ENCODE measurements around the gene CRIP2. TPM values are rescaled to one million over a fixed set of nuclear protein-coding genes. Genes with fewer than 3 reads are reported as not detected.

The CRIP2 gene
- total and polyA plus RNA-seq, 2 of the 8 experiments (the other 6 are each of a cell fraction or from before 2014, with no cell fraction given): 4.2 to 13.5 TPM

DNA sequence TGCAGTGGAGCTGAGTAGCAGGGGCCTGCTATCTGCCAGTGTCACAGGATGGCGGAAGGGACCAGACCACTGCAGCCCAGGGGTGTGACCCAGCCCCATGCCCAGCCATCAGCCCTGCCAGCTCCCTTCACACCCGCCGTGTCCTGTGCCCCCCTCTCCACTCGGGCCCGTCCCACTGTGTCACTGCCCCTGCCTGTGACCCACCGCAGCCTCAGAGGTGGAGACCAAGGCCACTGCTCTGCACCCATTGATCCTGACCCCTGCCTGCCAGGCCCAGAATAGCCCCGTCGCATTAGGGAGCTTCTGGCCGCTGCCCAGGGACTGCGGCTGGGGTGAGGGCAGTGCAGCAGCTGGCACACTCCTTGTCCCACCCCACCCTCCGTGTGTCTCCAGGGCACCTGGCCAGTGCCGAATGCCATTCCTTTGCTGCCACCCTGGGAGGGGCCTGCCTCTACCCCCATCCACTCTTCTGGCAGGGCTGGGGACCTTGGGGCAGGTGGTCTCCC, 2.1 kb upstream of the CRIP2 start:
- H3K4ac ChIP-seq (replicated peaks; ENCODE audit: insufficient read length, low read depth, low read length): no peak overlapping the region
- H2BK15ac ChIP-seq (ENCODE audit: low read length): no peak overlapping the region
- no peak overlapping the region for H3K23ac ChIP-seq (ENCODE audit: insufficient read length)
- H3K27ac ChIP-seq (ENCODE audit: low read depth, low read length): no peak overlapping the region
- 0 out of 2 replicates have a peak overlapping the region, but pooled peaks have one; percentile 35 for H2BK5ac ChIP-seq (ENCODE audit: low read depth, low read length)
- 83% methylated on average over 12 of the region's 12 CpGs; no CpG with 5 or more reads in 1 of the 2 experiments for WGBS, 2 experiments (ENCODE audit: extremely low coverage in 1 of 2, insufficient coverage in 1 of 2, insufficient read length in 1 of 2, insufficient replicate concordance in 2 of 2, low coverage in 1 of 2, low lambda C conversion rate in 2 of 2, missing lambda C conversion rate in 1 of 2)
- peaks cover 0 to 32% (median 19%) of the 10 kb centered on the region in 4 experiments; a peak in 6 of 7 replicates for H3K4me1 ChIP-seq (replicated peaks in 1 of 4; ENCODE audit: control insufficient read depth in 3 of 4, insufficient read depth in 4 of 4, low read length in 3 of 4)
- no peak for FAIRE-seq
- peaks cover 14% of the 10 kb centered on the region; the same call in 1 of the 2 replicates for H3K23me2 ChIP-seq (ENCODE audit: low read depth, low read length)
- H3K79me1 ChIP-seq (ENCODE audit: low read depth, low read length): no peaks in the 10 kb centered on the region
- H3K9ac ChIP-seq (replicated peaks in 1 of 4; ENCODE audit: extremely low read depth in 1 of 4, low read depth in 3 of 4, low read length in 3 of 4): no peak overlapping the region
- no peak overlapping the region for H2AK5ac ChIP-seq (ENCODE audit: low read depth, low read length)
- no peak for DNase-seq (ENCODE audit: low read depth in 1 of 2, low spot score in 2 of 2)
- H3K27me3 ChIP-seq (replicated peaks in 1 of 4; ENCODE audit: control insufficient read depth in 3 of 4, extremely low read depth in 1 of 4, insufficient read depth in 3 of 4, low read length in 3 of 4): peaks cover 21 to 35% (median 28%) of the 10 kb centered on the region in 4 experiments; a peak in 6 of 7 replicates
- no peak overlapping the region for H2AFZ ChIP-seq (ENCODE audit: low read length)
- H3K56ac ChIP-seq (replicated peaks; ENCODE audit: insufficient read length, low read depth, low read length): no peak overlapping the region
- H3K79me2 ChIP-seq (ENCODE audit: control insufficient read depth in 1 of 2, insufficient read depth in 2 of 2, low read length in 2 of 2): no peaks in the 10 kb centered on the region
- H3K14ac ChIP-seq (ENCODE audit: insufficient read length): no peak overlapping the region
- no peak overlapping the region for H4K91ac ChIP-seq (replicated peaks; ENCODE audit: insufficient read length, low read length)
- H3K18ac ChIP-seq (ENCODE audit: extremely low read depth, low read length): no peak overlapping the region
- no peaks in the 10 kb centered on the region for H3K9me3 ChIP-seq (ENCODE audit: insufficient read depth in 2 of 2, low read depth in 1 of 2, low read length in 1 of 2)
- peaks cover 8 to 31% of the 10 kb centered on the region in 2 experiments for H4K20me1 ChIP-seq (replicated peaks in 1 of 2; ENCODE audit: control insufficient read depth in 1 of 2, insufficient read depth in 2 of 2, low read length in 2 of 2)
- H3K4me2 ChIP-seq (ENCODE audit: insufficient read depth in 1 of 2, low read depth in 2 of 2, low read length in 2 of 2): no peak overlapping the region
- no peak overlapping the region for H2BK120ac ChIP-seq (replicated peaks; ENCODE audit: low read depth, low read length)
- no peak overlapping the region for H2BK20ac ChIP-seq (ENCODE audit: low read length)
- CTCF ChIA-PET (ENCODE audit: partially characterized antibody): interaction anchor here (0.8 to 5.1 kb wide), 13 partner anchors 10 to 225 kb away, joined by 3 to 70 read pairs (median 9); partner anchors contain the start of gene CRIP1
- H3K36me3 ChIP-seq (ENCODE audit: control insufficient read depth in 2 of 4, insufficient read depth in 4 of 4, low read length in 3 of 4): peaks cover 0 to 19% (median 3%) of the 10 kb centered on the region in 4 experiments; a peak in 3 of 8 replicates
- POLR2A ChIA-PET (ENCODE audit: partially characterized antibody): interaction anchor here (0.9 to 2.1 kb wide), 5 partner anchors 8 to 40 kb away, joined by 3 to 6 read pairs (median 5); no protein-coding TSS in a partner anchor
- H2BK12ac ChIP-seq (ENCODE audit: low read depth, low read length): no peak overlapping the region
- no peak overlapping the region; the same call in 1 of the 2 replicates for H4K8ac ChIP-seq (ENCODE audit: extremely low read depth, insufficient read depth, low read length)
- no peak overlapping the region for H4K5ac ChIP-seq (ENCODE audit: insufficient read length, low read depth, low read length)
- H3K4me3 ChIP-seq (ENCODE audit: extremely low read depth in 1 of 4, insufficient read depth in 2 of 4, low read depth in 3 of 4, low read length in 4 of 4): no peak overlapping the region
- TF ChIP-seq CBX8 (IDR thresholded peaks at IDR 0.05; ENCODE audit: borderline replicate concordance, low read depth, low read length): no peak
- no peak for TF ChIP-seq RFX5 (IDR thresholded peaks at IDR 0.05; ENCODE audit: borderline replicate concordance, low read depth, low read length)
- TF ChIP-seq CHD1 (IDR thresholded peaks at IDR 0.05; ENCODE audit: low read depth, low read length): no peak
- TF ChIP-seq ZNF274 (IDR thresholded peaks at IDR 0.05; ENCODE audit: borderline replicate concordance, extremely low read depth, low read length): no peak
- no peak for TF ChIP-seq TBP (IDR thresholded peaks at IDR 0.05; ENCODE audit: low read depth, low read length)
- no peak for TF ChIP-seq GABPA (IDR thresholded peaks at IDR 0.05; ENCODE audit: borderline replicate concordance, insufficient read depth, low read length)
- no peak for TF ChIP-seq MAFK (IDR thresholded peaks at IDR 0.05; ENCODE audit: low read depth, low read length)
- TF ChIP-seq PHF8 (conservative IDR thresholded peaks at IDR 0.05; ENCODE audit: low read depth, low read length): no peak
- no peak for TF ChIP-seq EP300 (IDR thresholded peaks at IDR 0.05; ENCODE audit: borderline replicate concordance in 1 of 2, low read depth in 2 of 2, low read length in 2 of 2)
- TF ChIP-seq TAF1 (IDR thresholded peaks at IDR 0.05; ENCODE audit: low read depth, low read length): no peak
- TF ChIP-seq TEAD4 (IDR thresholded peaks at IDR 0.05; ENCODE audit: low read depth, low read length): no peak
- TF ChIP-seq, protein P1, sequence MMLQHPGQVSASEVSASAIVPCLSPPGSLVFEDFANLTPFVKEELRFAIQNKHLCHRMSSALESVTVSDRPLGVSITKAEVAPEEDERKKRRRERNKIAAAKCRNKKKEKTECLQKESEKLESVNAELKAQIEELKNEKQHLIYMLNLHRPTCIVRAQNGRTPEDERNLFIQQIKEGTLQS (IDR thresholded peaks at IDR 0.05; ENCODE audit: insufficient read depth, low read depth, low read length): no peak
- TF ChIP-seq NRF1 (IDR thresholded peaks at IDR 0.05; ENCODE audit: low read depth, low read length): no peak
